Measurements from ENCODE around the gene PCDHA4. TPM values are rescaled to one million over a fixed set of nuclear protein-coding genes. Genes with fewer than 3 reads are reported as not detected.

Gene PCDHA4
- polyA plus RNA-seq (2013, experiment 1 of 2) = 3.0 TPM
- 3.1 TPM for polyA plus RNA-seq (2013, experiment 2 of 2)

GRCh38 chr5:140806834-140807775 lies at the start of gene PCDHA4:
Gene PCDHA4, plus strand, starts transcription at chr5:140807068.
- DNase-seq = peak; percentile 71
- WGBS = 46% methylated on average over 42 of the region's 47 CpGs

GRCh38 chr5:140764177-140764973 lies 42.5 kb upstream of the PCDHA4 start:
- Histone ChIP-seq H2AK5ac (ENCODE audit: low read length, severe bottlenecking) (no peak overlapping the region), H3K14ac (ENCODE audit: low read length in 2 of 2) (no peak overlapping the region), H3K18ac (ENCODE audit: low read depth in 1 of 2, low read length in 2 of 2) (no peak overlapping the region), H2BK120ac (ENCODE audit: low read depth, low read length) (no peak overlapping the region), H3K9ac (ENCODE audit: low read length) (no peak overlapping the region), H2BK12ac (ENCODE audit: low read length in 2 of 2) (no peak overlapping the region), H3K4me2 (ENCODE audit: low read length, poor library complexity, severe bottlenecking) (no peak overlapping the region), H3K4me1 (ENCODE audit: control insufficient read depth, insufficient read depth, low read depth, low read length) (no peaks in the 10 kb centered on the region), H4K8ac (ENCODE audit: low read length) (no peak overlapping the region), H3K36me3 (ENCODE audit: control insufficient read depth in 1 of 2, insufficient read depth in 2 of 2, low read depth in 1 of 2, low read length in 2 of 2) (no peaks in the 10 kb centered on the region), H3K79me1 (replicated peaks; ENCODE audit: low read length, poor library complexity, severe bottlenecking) (no peaks in the 10 kb centered on the region), H3K9me3 (ENCODE audit: control insufficient read depth, low read length) (peaks cover 90% of the 10 kb centered on the region), H2BK15ac (ENCODE audit: low read depth, poor library complexity, severe bottlenecking) (no peak overlapping the region), H3K23ac (ENCODE audit: low read length in 2 of 2) (no peak overlapping the region), H3K4me3 (ENCODE audit: insufficient read depth in 1 of 2, low read depth in 1 of 2, low read length in 2 of 2) (no peak overlapping the region), H4K91ac (ENCODE audit: low read length) (no peak overlapping the region), H3K27ac (ENCODE audit: low read length, poor library complexity, severe bottlenecking) (no peak overlapping the region), H3K4ac (ENCODE audit: low read depth in 1 of 2, low read length in 2 of 2) (no peak overlapping the region), H3K27me3 (ENCODE audit: control insufficient read depth in 1 of 2, insufficient read depth in 1 of 2, low read length in 2 of 2) (no peaks in the 10 kb centered on the region), H2BK5ac (ENCODE audit: low read depth, low read length, poor library complexity, severe bottlenecking) (no peak overlapping the region), H2AFZ (ENCODE audit: low read depth, low read length) (no peak overlapping the region)
- peak; percentile 5 for DNase-seq
- no CpG with 5 or more reads among the region's 2 CpGs for WGBS

More at GRCh38 chr5:140806834-140807775, at the start of gene PCDHA4:
- no peak within 1 kb of the TSS for H2BK120ac ChIP-seq (ENCODE audit: low read depth, low read length)
- H3K4ac ChIP-seq (ENCODE audit: low read depth in 1 of 2, low read length in 2 of 2) = no peak within 1 kb of the TSS
- peak within 1 kb of the TSS; percentile 18 for H3K4me2 ChIP-seq (ENCODE audit: low read length, poor library complexity, severe bottlenecking)
- no peak within 1 kb of the TSS for H4K91ac ChIP-seq (ENCODE audit: low read length)
- no peak within 1 kb of the TSS for H2BK15ac ChIP-seq (ENCODE audit: low read depth, poor library complexity, severe bottlenecking)
- peak within 1 kb of the TSS; percentile 56 to 68 for H3K4me3 ChIP-seq (ENCODE audit: insufficient read depth in 1 of 2, low read depth in 1 of 2, low read length in 2 of 2)
- peaks cover 56% of the 10 kb centered on the region for H3K9me3 ChIP-seq (ENCODE audit: control insufficient read depth, low read length)
- H2BK12ac ChIP-seq (ENCODE audit: low read length in 2 of 2) = no peak within 1 kb of the TSS
- H2AFZ ChIP-seq (ENCODE audit: low read depth, low read length) = peak within 1 kb of the TSS; percentile 55
- no peak within 1 kb of the TSS for H2AK5ac ChIP-seq (ENCODE audit: low read length, severe bottlenecking)
- peak within 1 kb of the TSS; percentile 26 for H3K27ac ChIP-seq (ENCODE audit: low read length, poor library complexity, severe bottlenecking)
- no peak within 1 kb of the TSS for H3K9ac ChIP-seq (ENCODE audit: low read length)
- H4K8ac ChIP-seq (ENCODE audit: low read length) = no peak within 1 kb of the TSS
- no peak within 1 kb of the TSS for H3K18ac ChIP-seq (ENCODE audit: low read depth in 1 of 2, low read length in 2 of 2)
- peaks cover 7% of the 10 kb centered on the region for H3K4me1 ChIP-seq (ENCODE audit: control insufficient read depth, insufficient read depth, low read depth, low read length)
- no peak within 1 kb of the TSS for H2BK5ac ChIP-seq (ENCODE audit: low read depth, low read length, poor library complexity, severe bottlenecking)
- peaks cover 5% of the 10 kb centered on the region for H3K79me1 ChIP-seq (replicated peaks; ENCODE audit: low read length, poor library complexity, severe bottlenecking)
- no peak within 1 kb of the TSS for H3K14ac ChIP-seq (ENCODE audit: low read length in 2 of 2)
- no peaks in the 10 kb centered on the region for H3K27me3 ChIP-seq (ENCODE audit: control insufficient read depth in 1 of 2, insufficient read depth in 1 of 2, low read length in 2 of 2)
- H3K36me3 ChIP-seq (ENCODE audit: control insufficient read depth in 1 of 2, insufficient read depth in 2 of 2, low read depth in 1 of 2, low read length in 2 of 2) = peaks cover 0 to 15% of the 10 kb centered on the region in 2 experiments
- H3K23ac ChIP-seq (ENCODE audit: low read length in 2 of 2) = no peak within 1 kb of the TSS

- no peak overlapping the region for H3K4me2 ChIP-seq (ENCODE audit: low read length, poor library complexity, severe bottlenecking)
- no peak overlapping the region for H3K14ac ChIP-seq (ENCODE audit: low read length in 2 of 2)
- H3K27me3 ChIP-seq (ENCODE audit: control insufficient read depth in 1 of 2, insufficient read depth in 1 of 2, low read length in 2 of 2) = no peaks in the 10 kb centered on the region
- H2BK5ac ChIP-seq (ENCODE audit: low read depth, low read length, poor library complexity, severe bottlenecking) = no peak overlapping the region
- no peak overlapping the region for H3K27ac ChIP-seq (ENCODE audit: low read length, poor library complexity, severe bottlenecking)
- H3K23ac ChIP-seq (ENCODE audit: low read length in 2 of 2) = no peak overlapping the region
- no peak overlapping the region for H3K4ac ChIP-seq (ENCODE audit: low read depth in 1 of 2, low read length in 2 of 2)
- no peak overlapping the region for H4K91ac ChIP-seq (ENCODE audit: low read length)
- no peak overlapping the region for H2BK120ac ChIP-seq (ENCODE audit: low read depth, low read length)
- H3K4me3 ChIP-seq (ENCODE audit: insufficient read depth in 1 of 2, low read depth in 1 of 2, low read length in 2 of 2) = no peak overlapping the region
- no peaks in the 10 kb centered on the region for H3K36me3 ChIP-seq (ENCODE audit: control insufficient read depth in 1 of 2, insufficient read depth in 2 of 2, low read depth in 1 of 2, low read length in 2 of 2)
- H3K9me3 ChIP-seq (ENCODE audit: control insufficient read depth, low read length) = peaks cover 96% of the 10 kb centered on the region
- no peak overlapping the region for H4K8ac ChIP-seq (ENCODE audit: low read length)
- H2AK5ac ChIP-seq (ENCODE audit: low read length, severe bottlenecking) = no peak overlapping the region
- H3K79me1 ChIP-seq (replicated peaks; ENCODE audit: low read length, poor library complexity, severe bottlenecking) = no peaks in the 10 kb centered on the region
- H3K18ac ChIP-seq (ENCODE audit: low read depth in 1 of 2, low read length in 2 of 2) = no peak overlapping the region
- no peak overlapping the region for H2BK12ac ChIP-seq (ENCODE audit: low read length in 2 of 2)
- H3K9ac ChIP-seq (ENCODE audit: low read length) = no peak overlapping the region
- H2AFZ ChIP-seq (ENCODE audit: low read depth, low read length) = no peak overlapping the region
- no peak for DNase-seq
- no peak overlapping the region for H2BK15ac ChIP-seq (ENCODE audit: low read depth, poor library complexity, severe bottlenecking)
- H3K4me1 ChIP-seq (ENCODE audit: control insufficient read depth, insufficient read depth, low read depth, low read length) = no peaks in the 10 kb centered on the region
- 90% methylated on average over 2 of the region's 4 CpGs for WGBS
Observed at GRCh38 chr5:140767444-140767843, 39.4 kb upstream of the PCDHA4 start.

GRCh38 chr5:140780512-140780911 lies 26.4 kb upstream of the PCDHA4 start:
- no CpG with 5 or more reads among the region's 1 CpG for WGBS
- H3K18ac ChIP-seq (ENCODE audit: low read depth in 1 of 2, low read length in 2 of 2) = no peak overlapping the region

More at GRCh38 chr5:140780512-140780911, 26.4 kb upstream of the PCDHA4 start:
- Histone ChIP-seq H3K9ac (ENCODE audit: low read length) (no peak overlapping the region), H4K91ac (ENCODE audit: low read length) (no peak overlapping the region), H3K4me3 (ENCODE audit: insufficient read depth in 1 of 2, low read depth in 1 of 2, low read length in 2 of 2) (no peak overlapping the region), H2BK12ac (ENCODE audit: low read length in 2 of 2) (no peak overlapping the region), H2BK15ac (ENCODE audit: low read depth, poor library complexity, severe bottlenecking) (no peak overlapping the region), H3K27me3 (ENCODE audit: control insufficient read depth in 1 of 2, insufficient read depth in 1 of 2, low read length in 2 of 2) (no peaks in the 10 kb centered on the region), H2AFZ (ENCODE audit: low read depth, low read length) (no peak overlapping the region), H3K36me3 (ENCODE audit: control insufficient read depth in 1 of 2, insufficient read depth in 2 of 2, low read depth in 1 of 2, low read length in 2 of 2) (no peaks in the 10 kb centered on the region), H3K27ac (ENCODE audit: low read length, poor library complexity, severe bottlenecking) (no peak overlapping the region), H2BK120ac (ENCODE audit: low read depth, low read length) (no peak overlapping the region), H2AK5ac (ENCODE audit: low read length, severe bottlenecking) (no peak overlapping the region), H3K14ac (ENCODE audit: low read length in 2 of 2) (no peak overlapping the region), H3K4me2 (ENCODE audit: low read length, poor library complexity, severe bottlenecking) (no peak overlapping the region), H2BK5ac (ENCODE audit: low read depth, low read length, poor library complexity, severe bottlenecking) (no peak overlapping the region), H3K9me3 (ENCODE audit: control insufficient read depth, low read length) (peaks cover 84% of the 10 kb centered on the region), H3K4me1 (ENCODE audit: control insufficient read depth, insufficient read depth, low read depth, low read length) (no peaks in the 10 kb centered on the region), H3K79me1 (replicated peaks; ENCODE audit: low read length, poor library complexity, severe bottlenecking) (no peaks in the 10 kb centered on the region), H4K8ac (ENCODE audit: low read length) (no peak overlapping the region), H3K4ac (ENCODE audit: low read depth in 1 of 2, low read length in 2 of 2) (no peak overlapping the region), H3K23ac (ENCODE audit: low read length in 2 of 2) (no peak overlapping the region)
- DNase-seq = no peak
